HG02970 (cell line): ENCODE measurements around the gene SF3B5.
"Not testable (repeated sequence)": the region's sequence is repeated elsewhere in the genome, so short reads cannot be mapped to it uniquely, and the experiment has no call there.

Source experiments
- ATAC-seq: cut with Tn5 transposase; IDR thresholded peaks from one replicate; pipeline ENCODE4 v1.9.1; 2021; ENCODE audit warnings: mild to moderate bottlenecking, moderate library complexity, moderate number of reproducible peaks; ENCODE audit not compliant: unreplicated experiment, low FRiP score

SF3B5 gene

DNA sequence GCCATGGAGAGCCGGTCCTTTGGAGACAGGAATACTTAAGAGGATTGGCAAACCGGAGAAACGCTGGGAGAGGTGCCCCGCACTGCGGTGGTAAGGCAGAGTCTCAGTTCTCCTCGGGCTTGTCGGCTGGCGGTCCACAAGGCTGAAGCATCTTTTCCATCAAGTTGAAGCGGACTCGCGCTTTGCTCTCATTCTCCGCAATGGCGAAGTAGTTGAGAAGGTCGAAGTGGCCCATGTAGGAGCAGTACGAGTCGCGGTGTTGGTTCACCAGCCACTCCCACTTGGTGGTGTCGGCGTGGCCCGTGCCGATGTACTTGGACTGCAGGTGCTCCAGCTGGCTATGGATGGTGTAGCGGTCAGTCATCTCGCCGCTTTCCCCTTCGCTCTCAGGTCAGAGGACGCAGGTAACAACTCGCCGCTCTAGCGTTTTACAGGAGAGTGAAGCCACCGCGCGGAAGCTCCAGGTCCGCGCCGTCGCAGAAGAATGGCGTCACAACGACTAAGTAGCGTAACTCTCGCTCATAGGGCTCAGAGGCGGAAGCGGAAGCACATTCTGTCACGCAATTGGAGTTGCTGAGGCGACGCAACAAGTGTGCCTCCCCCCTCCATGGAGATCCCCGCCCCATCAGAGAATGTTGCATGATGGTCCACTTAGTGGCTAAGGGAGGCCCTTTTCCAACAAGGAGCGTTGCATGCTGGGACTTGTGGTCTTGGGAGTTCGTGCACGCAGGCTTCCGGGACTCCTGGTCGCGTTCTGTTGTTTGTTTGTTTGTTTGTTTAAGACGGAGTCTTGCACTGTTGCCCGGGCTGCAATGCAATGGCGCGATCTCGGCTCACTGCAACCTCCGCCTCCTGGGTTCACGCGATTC is at the start of gene SF3B5:
SF3B5 (minus strand) TSS at position 440 of the 869 bp plus-strand sequence; CDS start at position 364, 76 bp downstream.
- ATAC-seq, result peak; percentile 98

DNA sequence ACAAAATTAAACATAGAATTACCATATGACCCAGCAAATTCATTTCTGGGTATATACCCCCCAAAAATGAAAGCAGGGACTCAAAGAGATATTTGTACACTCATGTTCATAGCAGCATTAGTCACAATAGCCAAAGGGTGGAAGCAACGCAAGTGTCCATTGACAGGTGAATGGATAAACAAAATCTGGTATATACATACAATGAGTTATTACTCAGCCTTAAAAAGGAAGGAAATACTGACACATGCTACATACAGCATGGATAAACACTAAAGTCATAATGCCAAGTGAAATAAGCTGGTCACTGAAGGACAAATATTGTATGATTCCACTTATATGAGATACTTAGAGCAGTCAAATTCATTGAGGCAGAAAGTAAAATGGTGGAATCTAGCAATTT is 49.6 kb upstream of the SF3B5 start:
- ATAC-seq, result no peak

- ATAC-seq, result no peak
Observed at GRCh38 chr6:144143878-144144277, 48.5 kb upstream of the SF3B5 start.

GRCh38 chr6:144143106-144143505 is 47.7 kb upstream of the SF3B5 start:
- ATAC-seq, result no peak

DNA sequence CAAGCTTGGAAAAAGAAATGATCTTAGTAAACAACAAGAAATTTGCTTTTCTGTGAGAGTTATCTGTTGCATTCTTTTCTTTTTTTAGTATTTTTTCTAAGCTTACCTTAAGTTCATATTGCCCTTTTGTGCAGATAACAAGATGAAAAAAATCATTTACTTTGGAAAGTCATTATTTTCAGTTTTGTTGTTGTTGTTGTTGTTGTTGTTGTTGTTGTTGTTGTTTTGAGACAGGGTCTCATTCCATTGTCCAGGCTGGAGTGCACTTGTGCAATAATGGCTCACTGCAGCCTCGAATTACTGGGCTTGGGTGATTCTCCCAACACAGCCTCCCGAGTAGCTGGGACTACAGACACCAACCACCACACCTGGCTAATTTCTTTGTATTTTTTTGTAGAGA is 46.1 kb upstream of the SF3B5 start:
- no peak for ATAC-seq

DNA sequence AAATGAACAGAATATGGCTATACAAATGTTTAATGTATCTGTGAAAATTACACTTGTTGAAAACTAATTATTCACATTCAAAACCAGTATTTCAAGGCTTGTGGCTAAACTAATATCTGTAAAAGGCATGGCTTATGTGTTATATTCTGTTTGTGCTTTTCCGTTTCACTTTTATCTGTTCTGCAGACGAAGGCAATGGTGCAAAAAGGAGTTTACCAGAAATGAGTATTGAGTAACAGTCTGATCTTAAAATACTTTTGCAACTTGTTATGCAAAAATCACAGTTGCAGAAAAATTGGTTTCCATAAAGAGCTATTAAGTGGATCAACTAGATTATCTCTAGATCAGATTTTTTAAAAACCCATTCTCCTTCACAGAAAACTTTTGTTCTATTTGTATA is 45.5 kb upstream of the SF3B5 start:
- no peak for ATAC-seq

DNA sequence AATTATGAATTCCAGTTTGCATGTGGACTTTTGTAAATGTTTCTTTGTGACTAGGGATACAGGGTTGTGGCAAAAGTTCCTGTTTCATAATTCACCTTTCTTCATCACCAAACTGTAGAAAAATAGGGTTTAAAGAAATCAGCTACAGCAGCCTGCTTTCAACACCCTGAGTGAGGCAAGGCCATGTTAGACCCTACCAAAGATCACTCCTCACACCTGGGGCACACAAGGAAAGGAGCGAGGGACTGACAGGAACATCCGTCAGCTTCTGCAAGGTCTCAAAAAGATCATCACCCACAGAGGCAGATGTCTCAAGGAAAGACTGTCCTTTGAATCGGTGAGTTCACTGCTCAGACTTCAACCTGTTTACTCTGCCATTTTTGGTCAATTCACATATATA is 44.4 kb upstream of the SF3B5 start:
- no peak for ATAC-seq

GRCh38 chr6:144138542-144138941 is 43.2 kb upstream of the SF3B5 start:
- ATAC-seq, result no peak

GRCh38 chr6:144134737-144135136 is 39.4 kb upstream of the SF3B5 start:
- no peak for ATAC-seq

DNA sequence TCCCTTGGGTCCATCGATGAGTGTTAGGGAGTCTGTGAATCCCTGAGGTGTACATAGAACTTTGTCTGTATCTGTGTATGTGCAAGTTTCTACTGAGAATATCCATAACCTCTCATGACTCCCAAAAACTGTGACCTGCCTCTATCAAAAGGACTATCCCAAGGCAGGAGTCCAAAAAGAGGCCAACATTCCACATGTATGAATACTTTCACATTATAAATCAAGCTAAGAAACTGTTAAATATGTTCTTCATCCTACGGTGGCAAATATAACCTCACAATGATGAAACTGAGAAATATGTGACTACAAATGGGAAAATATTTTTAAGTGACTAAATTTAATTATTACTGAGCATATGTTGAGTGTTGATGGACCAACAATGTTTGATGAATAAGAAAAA is 38.8 kb upstream of the SF3B5 start:
- no peak for ATAC-seq

- no peak for ATAC-seq
Observed at GRCh38 chr6:144133225-144133821, 38.0 kb upstream of the SF3B5 start.

DNA sequence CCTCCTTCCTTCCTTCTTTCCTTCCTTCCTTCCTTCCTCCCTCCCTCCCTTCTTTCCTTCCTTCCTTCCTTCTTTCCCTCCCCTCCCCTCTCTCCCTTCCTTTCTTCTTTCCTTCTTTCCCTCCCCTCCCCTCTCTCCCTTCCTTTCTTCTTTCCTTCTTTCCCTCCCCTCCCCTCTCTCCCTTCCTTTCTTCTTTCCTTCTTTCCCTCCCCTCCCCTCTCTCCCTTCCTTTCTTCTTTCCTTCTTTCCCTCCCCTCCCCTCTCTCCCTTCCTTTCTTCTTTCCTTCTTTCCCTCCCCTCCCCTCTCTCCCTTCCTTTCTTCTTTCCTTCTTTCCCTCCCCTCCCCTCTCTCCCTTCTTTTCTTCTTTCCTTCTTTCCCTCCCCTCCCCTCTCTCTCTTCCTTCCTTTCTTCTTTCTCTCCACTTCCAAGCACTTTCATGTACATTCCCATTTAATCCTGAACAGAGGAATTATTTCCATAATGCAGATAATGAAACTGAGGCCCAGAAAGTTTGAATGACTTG is 36.9 kb upstream of the SF3B5 start:
- not testable (repeated sequence) for ATAC-seq

GRCh38 chr6:144131248-144131709 is 35.9 kb upstream of the SF3B5 start:
- ATAC-seq, result no peak

DNA sequence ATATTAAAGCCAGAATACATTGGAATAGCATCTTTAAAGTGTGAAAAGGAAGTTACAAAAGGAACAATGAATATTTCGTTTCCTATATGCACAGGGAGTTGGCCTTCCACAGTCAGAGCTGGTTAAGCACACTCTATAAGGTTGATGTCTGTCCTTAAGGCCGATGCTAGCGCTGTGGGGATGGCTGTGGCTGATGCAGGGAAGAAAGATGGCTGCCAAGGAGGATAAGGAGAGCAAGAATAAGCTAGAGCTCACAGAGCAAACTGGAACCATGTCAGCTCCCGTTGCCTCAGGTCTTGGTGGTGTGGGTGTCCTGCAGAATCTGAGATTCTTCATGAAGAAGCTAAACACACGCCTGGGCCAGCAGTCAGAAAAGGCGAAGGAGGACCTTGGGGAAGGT is 34.1 kb upstream of the SF3B5 start:
- no peak for ATAC-seq

GRCh38 chr6:144127097-144127496 is 31.7 kb upstream of the SF3B5 start:
- ATAC-seq, result no peak

DNA sequence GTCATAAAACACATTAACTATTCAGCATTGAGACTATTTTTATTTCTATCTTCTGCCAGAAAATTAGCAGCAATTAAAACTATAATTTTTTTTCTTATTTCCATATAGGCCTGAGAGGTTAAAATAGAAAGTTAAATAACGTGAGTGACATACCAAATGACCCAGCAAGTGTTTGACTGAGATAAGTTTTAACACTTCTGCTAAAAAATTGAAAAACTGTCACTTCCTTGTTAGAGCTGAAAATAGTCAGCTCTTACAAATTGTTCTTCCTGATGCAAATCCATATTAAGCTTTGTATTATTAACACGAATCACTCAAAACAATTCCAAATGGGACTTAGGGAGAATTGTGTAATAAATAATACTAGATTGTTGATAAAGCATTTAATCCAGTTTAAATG is 28.5 kb upstream of the SF3B5 start:
- no peak for ATAC-seq

GRCh38 chr6:144123421-144123820 is 28.0 kb upstream of the SF3B5 start:
- no peak for ATAC-seq

DNA sequence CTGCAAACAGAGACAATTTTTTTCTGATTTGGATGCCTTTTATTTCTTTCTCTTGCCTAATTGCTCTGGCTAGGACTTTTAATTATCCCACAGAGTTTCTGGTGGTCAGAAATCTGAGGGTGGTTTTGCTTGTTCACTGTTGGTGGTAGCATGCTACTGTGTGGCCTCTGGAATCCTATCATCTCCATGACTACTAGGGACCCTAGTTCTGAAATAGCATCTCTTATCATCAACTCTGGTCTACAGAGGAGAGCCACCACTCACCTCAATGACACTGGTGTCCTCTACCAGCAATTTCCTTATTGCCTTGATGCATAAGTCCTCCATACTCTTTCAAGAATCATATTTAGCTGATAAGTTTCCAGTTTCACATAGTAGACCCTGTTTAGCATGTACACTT is 27.5 kb upstream of the SF3B5 start:
- ATAC-seq, result no peak

GRCh38 chr6:144119376-144119775 is 24.0 kb upstream of the SF3B5 start:
- no peak for ATAC-seq

GRCh38 chr6:144115219-144115618 is 19.8 kb upstream of the SF3B5 start:
- ATAC-seq, result no peak

DNA sequence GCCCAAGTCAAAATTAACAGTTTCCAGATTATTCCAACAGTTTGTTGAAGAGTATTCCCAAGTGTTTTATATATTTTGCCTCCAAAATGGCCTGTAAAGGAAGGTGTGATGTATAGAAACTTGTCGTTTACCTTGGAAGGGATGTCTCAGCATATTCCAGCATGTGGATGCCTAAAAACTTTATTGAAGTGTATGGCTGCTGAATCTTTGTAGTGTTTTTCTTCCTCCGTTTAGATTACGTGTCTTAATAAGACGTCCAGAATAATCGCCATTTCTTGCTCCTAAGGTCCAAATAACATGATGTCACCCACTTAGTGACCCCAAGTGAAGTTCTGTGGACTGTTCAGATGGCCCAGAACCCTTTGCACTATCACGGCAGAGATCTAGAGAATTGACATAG is 18.0 kb upstream of the SF3B5 start:
- ATAC-seq, result no peak

GRCh38 chr6:144110210-144110609 is 14.8 kb upstream of the SF3B5 start:
- ATAC-seq, result no peak
